TTC549 (cell line): ENCODE results near the gene ZBTB42.
"Not testable (repeated sequence)": the region's sequence is repeated elsewhere in the genome, so short reads cannot be mapped to it uniquely, and the experiment has no call there.

Experiments
- FAIRE-seq: peaks from 2 replicates; lab custom pipeline; 2012; peaks lifted over from hg19 to GRCh38; lab: Jason Lieb, UNC

The ZBTB42 gene

DNA sequence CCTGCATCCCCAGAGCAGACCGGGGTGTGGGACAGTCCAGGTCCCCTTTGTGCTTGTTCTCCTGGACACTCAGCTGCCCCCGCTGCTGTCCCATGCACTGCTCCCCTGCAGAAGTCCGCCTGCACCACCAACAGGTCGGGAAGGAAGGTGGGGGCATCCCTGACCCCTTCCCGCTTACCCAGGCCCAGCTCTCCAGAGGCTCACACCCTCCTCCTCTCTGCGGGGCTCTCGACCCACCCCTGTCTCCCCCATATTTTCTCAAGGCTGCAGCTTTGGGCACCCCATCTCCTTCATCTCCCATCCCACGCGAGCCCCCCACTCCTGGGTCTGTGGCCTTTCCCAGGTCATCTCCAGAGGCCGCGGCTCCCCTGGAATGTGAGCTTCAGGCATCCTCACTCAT, 9.4 kb downstream of the ZBTB42 start:
- FAIRE-seq, result no peak

DNA sequence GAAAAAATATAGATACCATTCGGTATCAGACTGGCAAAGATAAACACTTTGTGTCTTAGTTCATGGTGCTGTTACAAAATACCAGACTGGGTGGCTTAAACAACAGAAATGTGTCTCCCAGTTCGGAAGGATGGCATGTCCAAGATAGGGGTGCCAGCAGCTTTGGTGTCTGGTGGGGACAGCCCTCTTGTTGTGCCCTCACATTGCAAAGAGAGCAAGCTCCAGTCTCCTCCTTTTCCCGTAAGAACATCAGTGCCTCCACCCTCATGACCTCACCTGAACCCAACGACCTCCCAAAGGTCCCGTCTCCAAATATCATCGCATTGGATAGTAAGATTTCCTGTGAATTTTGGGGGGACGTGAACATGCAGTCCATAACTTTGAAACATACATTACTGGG, 12.4 kb downstream of the ZBTB42 start:
- FAIRE-seq, result no peak

DNA sequence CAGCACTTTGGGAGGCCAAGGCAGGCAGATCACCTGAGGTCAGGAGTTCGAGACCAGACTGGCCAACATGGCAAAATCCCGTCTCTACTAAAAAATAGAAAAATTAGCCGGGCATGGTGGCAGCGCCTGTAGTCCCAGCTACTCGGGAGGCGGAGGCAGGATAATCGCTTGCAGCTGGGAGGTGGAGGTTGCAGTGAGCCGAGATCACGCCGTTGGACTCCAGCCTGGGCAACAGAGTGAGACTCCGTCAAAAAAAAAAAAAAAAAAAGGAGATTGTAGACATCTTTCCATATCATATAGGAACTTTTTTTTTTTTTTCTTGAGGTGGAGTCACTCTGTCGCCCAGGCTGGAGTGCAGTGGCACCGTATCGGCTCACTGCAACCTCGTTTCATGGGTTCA, 13.8 kb downstream of the ZBTB42 start:
- FAIRE-seq, result not testable (repeated sequence)

DNA sequence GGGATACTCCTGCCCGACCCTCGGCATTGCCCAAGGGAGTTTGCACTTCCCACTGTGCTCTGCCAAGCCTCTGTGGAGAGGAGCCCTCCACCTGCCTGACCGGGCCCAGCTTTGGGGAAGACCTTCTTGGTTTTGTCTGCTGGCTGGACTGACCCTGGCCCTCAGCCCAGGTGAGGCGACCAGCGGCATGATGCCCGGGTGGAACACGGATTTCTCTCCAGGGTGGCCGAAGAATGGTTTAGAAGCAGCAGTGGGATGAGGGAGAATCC, 15.6 kb downstream of the ZBTB42 start:
- no peak for FAIRE-seq

DNA sequence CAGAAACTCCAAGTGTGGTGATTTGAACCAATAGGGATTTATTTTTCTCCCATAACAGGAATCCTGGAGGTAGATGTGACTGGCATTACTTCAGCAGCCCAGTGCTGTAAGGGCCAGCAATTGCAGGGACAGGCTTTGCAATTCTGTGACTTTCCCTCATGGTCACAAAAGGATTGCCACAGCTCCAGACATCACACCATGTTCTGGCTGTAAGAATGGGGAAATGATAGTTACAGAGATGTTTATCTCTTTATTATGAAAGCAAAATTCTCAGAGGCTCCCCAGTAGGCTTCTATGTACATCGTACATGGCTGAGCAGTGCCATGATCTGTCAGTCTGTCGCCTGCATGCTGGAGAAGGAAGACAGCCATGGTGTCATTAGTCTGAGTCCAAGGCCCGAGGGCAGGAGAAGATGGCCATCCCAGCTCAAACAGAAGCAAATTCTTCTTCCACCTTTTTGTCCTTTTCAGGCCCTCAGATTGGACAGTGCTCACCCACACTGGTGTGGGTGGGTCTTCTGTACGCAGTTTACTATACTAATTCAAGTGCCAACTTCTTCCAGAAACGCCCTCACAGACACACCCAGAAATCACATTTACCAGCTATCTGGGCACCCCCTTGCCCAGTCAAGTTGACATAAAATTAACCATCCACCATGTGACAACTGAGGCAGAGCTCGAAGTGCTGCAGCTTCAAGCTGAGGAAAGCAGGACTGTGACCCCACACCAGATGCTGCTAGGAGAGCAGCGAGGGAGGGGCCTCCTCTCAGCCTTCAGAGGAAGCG, 17.2 kb downstream of the ZBTB42 start:
- FAIRE-seq, result no peak

DNA sequence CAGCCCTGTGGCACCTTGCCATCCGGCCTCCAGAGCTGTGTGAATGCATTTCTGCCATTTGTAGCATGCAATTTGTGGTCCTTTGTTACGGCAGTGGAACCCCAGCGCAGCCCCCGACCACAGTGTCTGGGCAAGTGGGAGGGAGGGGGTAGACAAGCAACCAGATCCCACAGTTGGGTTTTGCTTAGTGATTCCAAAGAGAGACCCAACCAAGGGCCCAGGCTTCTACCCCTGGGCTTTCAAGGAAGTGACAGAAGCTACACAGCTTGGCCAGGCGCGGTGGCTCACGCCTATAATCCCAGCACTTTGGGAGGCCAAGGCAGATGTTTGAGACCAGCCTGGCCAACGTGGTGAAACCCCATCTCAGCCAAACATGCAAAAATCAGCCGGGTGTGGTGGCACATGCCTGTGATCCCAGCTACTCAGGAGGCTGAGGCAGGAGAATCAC, 17.8 kb downstream of the ZBTB42 start:
- FAIRE-seq, result no peak

DNA sequence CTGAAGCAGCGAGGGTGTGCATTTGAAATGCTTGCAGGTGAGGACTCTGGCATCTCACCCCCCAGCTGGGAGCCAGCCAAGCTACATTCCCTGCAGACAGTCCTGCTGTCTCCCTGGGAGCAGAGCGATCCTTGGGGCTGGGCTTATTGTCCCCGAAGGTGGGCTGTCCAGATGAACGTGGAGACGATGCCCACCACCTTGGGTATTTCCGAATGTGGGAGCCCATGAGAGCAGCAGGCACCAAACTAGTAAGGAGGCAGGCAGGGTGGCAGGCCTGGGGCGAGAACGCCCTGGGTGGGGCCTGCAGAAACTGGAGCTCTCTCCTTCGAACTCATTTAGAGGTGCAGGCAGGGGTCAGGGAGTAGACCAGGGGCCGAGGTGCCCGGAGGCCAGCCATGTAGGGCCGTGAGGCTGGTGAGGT, 18.5 kb downstream of the ZBTB42 start:
- FAIRE-seq, result no peak

DNA sequence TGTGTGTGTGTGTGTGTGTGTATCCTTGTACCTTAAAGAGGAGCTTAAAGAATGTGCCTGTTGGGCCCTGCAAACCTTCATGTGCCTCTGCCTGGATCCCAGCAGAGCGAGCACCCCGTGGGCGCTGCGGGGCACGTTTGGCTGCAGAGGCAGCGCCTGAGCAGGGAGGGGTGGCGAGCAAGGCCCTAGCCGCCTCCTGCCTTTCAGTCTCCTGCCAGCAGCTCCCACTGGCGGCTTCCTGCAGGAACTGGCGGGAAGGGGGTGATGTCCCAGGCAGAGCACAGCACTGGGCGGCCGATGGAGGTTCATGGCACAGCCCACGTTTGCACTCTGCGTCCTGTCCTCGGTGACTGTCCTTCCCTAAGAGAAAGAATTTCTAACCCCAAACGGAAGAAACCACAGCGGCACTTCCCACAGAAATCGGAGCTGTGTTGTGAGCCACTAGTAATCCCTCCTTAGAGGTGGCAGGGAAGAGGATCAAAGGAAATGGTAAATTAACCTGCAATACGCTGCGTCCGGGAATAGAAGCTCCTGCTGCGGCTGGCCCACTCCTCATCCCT, 19.8 kb downstream of the ZBTB42 start:
- FAIRE-seq, result no peak

DNA sequence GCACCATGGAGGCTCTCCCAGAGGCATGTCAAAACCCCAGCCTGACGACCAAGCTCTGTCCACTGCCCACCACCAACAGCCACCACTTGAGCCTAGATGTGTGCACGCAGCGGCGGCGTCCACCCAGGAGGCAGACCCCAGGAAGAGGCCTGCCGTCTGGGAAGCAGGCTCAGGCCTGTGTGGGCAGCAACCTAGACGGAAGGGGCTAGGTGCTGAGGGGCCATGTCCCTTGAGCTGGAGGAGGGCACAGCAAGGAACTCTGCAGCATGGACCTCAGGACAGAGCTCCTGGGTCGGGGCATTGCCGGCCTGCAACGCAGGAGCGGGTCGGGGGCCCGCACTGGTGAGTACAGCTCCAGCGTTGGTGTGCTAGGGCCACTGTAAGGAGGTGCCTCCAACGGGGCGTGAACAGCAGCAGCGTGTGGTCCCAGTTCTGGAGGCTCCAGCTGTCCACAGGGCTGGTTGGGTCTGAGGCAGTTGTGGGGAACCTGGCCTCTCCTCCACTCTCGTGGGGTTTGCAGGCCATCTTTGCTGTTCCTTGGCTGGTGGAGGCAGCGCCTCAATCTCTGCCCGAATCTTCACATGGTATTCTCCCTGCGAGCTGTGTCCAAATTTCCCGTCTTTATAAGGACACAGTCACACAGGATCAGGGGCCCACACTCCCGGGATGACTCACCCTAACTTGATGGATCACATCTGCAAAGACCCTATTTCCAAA, 20.5 kb downstream of the ZBTB42 start:
- FAIRE-seq, result no peak

DNA sequence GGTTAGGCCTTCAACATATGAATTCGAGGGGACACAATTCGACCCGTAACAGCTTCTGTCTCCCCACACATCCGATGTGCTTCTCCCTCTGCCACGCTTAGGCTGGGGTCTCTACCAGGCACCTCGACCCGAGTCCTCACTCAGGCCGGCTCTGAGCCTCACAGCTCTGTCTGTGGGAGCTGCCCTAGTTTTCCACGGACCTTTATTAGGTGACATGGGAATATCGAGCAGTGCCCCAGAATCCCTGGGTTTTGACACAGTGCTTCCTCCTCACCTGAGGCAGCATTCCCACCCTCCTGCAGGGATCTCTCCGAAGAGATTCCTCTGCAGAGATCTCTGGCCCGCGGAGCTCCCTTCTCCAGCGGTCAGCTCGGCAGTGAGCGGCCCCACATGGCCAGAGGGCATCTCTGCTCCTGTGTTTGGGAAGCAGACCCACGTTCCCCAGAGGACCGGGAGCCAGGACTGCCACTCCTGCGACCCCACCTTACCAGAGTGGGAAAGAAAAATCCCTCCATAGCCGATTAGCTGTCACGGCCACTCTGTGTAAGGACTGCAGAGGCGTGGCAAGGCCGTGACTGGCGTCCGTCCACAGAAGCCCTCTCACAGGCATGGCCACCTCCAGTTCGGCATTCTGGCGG, 21.2 kb downstream of the ZBTB42 start:
- FAIRE-seq, result no peak

DNA sequence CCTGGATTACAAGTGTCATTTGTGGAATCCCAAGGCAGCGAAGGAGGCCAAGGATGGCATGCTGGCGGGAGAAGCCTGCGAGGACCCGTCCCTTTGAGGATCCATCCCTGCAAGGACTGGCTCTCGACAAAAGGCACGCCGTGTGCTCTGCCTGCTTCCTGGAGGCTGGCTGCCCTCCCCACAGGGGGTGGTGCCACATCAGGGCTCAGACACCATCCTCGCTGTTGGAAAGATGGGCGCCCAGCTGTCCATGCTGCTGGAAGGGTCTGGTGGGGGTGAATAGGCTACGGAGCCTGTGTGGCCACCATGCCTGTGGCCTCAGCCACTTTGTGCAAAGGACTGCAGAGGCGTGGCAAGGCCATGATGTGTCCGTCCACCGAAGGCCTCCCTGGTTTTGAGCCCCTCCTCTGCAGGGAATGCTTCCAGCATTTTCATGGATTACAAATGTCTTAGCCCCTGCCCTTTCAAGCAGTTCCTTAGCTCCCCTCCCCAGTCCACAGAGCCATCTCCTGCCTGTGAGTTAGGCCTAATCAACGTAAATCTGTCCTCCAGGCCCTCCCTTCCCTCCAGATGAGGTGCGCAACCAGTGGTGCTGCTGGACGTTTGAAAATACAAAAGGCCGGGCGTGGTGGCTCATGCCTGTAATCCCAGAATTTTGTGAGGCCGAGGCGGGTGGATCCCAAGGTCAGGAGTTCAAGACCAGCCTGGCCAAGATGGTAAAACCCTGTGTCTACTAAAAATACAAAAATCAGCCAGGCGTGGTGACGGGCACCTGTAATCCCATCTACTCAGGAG, 22.1 kb downstream of the ZBTB42 start:
- FAIRE-seq, result no peak

DNA sequence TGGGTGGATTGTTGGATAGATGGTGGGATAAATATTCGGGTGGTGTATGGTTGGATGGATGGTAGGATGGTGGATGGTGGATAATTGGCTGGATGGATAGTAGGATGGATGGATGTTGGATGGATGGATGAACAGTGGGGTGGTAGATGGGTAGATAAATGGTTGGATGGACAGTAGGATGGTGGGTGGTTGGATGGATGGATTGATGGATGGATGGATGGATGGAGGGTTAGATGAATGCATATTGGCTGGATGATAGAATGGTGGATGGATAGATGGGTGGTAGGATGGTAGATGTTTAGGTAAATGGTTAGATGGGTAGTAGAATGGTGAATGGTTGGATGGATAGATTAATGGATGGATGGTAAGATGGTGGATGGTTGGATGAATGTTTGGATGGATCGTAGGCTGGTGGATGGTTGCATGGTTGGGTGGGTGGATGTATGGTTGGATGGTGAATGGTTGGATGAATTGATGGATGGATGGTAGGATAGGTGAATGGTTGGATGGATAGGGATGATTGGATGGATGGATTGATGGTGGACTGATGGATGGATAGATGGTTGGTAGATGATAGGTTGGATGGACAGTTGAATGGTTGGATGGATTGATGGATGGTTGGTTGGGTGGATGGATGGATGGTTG, 23.6 kb downstream of the ZBTB42 start:
- no peak for FAIRE-seq

DNA sequence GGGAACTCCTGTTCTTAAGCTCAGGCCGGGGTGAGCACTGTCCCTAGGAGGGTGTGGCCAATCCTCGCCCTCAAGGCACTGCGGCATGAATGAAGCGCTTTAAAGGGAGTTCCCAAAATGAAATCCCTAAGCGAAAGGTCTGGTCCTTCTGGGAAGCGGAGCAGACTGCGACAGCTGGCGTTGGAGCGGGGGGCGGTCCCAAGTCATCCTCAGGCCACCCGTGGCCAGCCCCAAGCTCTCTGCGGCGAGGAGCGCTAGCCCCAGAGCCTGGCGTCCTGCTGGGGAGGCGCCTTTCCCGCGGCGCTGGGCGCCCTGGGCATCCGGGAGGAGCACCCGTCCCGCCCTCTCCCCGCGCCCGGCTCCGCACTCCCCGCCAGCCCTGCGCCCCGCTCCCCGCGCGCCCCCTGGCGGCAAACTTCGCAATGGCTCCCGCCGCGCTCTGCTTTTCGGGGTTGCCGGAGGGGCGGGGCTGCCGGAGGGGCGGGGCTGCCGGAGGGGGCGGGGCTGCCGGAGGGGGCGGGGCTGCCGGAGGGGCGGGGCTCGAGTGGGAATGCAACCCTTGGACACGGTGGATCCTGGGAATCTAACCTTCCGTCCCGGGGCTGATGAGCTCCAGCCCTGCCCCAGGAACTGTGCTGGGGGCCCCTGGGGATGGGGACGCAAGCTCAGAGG, 25.4 kb downstream of the ZBTB42 start:
- no peak for FAIRE-seq

DNA sequence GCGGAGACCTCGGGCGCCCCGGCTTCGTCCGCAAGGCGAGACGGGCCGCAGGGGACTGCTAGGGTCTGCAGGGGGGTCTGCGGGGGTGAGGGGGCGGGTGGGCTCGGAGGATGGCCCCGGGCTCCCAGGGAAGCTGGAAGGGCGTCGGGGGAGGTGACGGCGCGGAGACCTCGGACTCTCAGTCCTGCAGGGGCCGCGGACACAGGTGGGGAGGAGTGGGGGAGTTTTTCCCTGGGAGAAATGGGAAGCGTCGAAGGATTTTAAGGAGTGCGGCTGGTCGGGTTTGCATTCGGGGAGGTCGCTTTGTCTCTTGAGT, 25.9 kb downstream of the ZBTB42 start:
- FAIRE-seq, result no peak

DNA sequence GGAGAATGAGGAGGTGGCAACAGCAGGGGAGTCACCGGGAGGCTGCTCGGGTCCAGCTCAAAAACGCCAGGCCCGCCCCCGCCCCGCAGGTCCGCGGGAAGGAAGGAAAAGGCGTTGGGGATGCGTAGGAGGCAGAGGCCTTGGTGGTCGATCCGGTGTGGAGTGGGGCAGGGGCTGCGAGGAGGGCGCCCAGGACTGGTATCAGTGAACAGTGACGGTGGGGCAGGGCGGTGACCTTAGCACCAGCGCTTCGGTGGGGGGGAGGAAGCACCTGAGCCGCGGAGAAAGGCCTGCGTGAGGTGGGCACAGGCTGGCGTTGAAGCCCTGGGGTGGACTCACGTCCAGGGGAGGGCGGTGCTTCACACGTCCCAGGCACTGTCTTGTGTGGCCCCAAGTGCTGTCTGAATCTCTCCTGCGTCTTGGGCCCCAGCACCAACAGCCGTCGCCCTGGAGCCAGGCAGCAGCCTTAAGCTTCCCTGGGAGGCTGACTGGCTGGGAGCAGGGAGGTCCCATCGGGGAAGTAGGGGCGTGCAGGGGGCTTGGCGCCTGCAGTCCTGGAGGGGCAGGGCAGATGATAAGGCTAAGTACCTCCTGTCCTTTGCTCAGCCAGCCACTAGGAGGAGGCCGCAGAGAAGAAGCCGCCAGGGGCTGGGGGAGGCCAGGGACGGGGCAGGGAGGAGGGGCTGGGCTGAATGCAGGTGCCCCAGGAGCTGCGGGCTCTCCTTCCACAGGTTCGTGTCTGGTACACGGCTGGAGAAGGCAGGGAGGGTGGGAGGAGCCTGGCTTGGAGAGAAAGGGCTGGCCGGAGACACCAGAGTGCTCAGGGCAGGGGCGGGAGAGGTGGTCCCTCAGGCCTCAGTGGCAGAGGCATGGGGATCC, 26.5 kb downstream of the ZBTB42 start:
- no peak for FAIRE-seq

DNA sequence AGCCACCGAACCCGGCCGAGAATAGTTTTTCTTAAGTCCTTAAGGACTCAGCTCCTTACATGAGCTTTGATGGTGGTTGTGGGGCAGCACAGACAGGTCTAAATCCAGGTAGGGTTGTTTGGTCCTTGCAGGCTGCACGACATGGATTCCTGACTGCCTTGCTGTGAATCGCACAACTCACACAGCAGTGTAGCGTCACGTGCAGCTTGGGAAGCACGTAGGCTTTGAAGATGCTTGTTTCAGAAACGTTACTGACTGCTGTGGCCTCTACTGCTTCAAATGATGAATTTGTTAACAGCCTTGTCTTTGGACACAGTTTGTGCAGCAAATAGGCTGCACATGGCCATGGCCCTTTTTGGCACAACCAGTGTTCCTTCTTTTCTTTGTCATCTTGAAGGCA, 29.9 kb downstream of the ZBTB42 start:
- no peak for FAIRE-seq

DNA sequence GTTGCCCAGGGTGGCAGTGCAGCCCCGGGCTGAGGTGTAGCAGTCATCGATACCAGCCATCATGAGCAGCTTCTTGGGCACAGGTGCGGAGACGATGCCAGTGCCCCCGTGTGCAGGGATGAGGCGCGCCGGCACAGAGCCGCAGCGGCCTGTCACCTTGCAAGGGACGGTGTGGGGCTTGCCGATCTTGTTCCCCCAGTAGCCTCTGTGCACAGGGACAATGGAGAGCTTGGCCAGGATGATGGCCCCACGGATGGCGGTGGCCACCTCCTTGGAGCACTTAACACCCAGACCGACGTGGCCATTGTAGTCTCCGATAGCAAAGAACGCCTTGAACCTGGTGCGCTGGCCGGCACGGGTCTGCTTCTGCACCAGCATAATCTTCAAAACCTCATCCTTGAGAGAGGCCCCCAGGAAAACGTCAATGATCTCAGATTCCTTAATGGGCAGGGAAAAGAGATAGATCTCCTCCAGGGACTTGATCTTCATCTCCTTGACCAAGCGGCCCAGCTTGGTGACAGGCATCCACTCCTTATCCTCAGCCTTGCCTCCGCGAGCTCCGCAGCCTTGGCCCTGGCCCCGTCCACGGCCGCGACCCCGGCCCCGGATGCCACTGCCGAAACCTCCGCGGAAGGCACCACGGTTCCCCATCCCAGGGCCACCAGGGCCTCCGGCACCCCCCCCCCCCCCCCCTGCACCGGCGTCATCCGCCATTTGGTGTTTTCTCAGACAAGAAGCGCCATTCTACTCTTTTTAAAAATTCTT, 35.5 kb downstream of the ZBTB42 start:
- FAIRE-seq, result not testable (repeated sequence)

DNA sequence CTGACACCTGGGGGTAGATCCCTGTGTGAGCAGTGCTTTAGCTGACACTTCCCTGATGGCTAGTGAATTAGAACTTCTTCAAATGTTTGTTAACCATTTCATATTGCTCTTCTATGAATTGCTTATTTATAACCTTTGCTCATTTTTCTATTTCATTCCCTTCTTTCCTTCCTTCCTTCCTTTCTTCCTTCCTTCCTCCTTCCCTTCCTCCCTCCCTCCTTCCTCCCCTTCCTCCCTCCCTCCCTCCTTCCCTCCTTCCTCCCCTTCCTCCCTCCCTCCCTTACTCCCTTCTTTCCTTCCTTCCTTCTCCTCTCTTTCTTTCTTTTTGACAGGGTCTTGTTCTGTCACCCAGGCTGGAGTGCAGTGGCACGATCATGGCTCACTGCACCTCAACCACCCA, 40.8 kb downstream of the ZBTB42 start:
- FAIRE-seq, result no peak

DNA sequence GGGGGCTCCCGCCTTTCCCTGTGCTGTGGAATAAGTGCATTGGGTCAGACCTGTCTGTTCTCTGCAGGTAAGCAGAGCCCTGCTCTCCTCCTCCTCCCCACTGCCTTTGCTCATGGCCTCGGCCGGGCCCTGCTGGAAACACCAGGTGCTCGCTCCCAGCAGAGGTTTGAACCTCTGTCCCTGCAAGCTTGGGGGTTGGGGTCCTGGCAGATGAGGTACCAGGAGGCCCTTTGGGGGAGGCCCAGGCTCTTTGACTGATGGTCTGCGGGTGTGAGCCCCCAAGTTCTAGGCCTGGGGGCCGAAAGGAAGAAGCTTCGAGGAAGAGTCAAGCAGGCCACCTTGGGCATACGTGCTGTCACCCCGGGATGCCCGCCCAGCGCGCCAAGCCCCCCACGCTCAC, 42.1 kb downstream of the ZBTB42 start:
- FAIRE-seq, result no peak
